Neural cell (in vitro differentiated cells): Measurements from ENCODE around the gene PPP3R1.

Source experiments
- EZH2 ChIP-seq: fragments of 200-600, 300-800 bp; shearing (Covaris generic), sonication (generic); IDR thresholded peaks from 2 replicates; pipeline ENCODE4 v1.6.1; 2014; ENCODE audit warnings: antibody characterized with exemption, low read length, borderline replicate concordance, mild to moderate bottlenecking; ENCODE audit not compliant: insufficient read depth, poor library complexity, severe bottlenecking
- POLR2AphosphoS5 ChIP-seq: IDR thresholded peaks from 2 replicates; pipeline ENCODE4 v1.6.1; 2012
- TF ChIP-seq, protein P1 (sequence below): fragments of 450-650 bp; IDR thresholded peaks from 2 replicates; pipeline ENCODE4 v1.5.1; 2014; ENCODE audit warnings: antibody characterized with exemption, mild to moderate bottlenecking, moderate library complexity; ENCODE audit not compliant: poor library complexity, severe bottlenecking

DNA sequence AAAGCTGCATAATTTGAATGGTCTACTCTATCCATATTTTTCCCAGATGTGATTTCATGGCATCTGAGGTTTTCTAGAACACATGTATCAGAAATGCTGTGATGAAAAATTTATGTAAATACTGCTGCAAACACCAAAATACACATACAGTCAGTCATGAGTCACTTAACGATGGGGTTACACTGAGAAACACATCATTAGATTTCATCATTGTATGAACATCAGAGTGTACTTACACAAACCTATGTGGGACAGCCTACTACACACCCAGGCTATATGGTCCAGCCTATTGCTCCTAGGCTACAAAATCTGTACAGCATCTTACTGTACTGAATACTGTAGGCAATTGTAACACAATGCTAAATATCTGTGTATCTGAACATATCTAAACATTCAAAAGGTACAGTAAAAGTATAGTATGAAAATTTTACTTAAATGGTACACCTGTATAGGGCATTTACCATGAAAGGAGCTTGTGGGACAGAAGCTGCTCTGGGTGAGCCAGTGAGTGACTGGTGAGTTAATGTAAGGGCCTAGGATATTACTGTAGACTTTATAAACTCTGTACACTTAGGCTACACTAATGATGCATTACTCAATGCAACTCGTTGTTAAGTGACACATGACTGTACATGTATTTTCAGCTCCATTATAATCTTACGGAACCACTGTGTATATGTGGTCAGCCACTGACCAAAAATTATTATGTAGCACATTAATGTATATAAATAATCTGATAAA is 61.2 kb downstream of the PPP3R1 start:
- TF ChIP-seq POLR2AphosphoS5, result no peak
- TF ChIP-seq, protein P1, sequence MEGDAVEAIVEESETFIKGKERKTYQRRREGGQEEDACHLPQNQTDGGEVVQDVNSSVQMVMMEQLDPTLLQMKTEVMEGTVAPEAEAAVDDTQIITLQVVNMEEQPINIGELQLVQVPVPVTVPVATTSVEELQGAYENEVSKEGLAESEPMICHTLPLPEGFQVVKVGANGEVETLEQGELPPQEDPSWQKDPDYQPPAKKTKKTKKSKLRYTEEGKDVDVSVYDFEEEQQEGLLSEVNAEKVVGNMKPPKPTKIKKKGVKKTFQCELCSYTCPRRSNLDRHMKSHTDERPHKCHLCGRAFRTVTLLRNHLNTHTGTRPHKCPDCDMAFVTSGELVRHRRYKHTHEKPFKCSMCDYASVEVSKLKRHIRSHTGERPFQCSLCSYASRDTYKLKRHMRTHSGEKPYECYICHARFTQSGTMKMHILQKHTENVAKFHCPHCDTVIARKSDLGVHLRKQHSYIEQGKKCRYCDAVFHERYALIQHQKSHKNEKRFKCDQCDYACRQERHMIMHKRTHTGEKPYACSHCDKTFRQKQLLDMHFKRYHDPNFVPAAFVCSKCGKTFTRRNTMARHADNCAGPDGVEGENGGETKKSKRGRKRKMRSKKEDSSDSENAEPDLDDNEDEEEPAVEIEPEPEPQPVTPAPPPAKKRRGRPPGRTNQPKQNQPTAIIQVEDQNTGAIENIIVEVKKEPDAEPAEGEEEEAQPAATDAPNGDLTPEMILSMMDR, result no peak
- no peak for TF ChIP-seq EZH2
